Effector memory CD4-positive, alpha-beta T cell (primary cell): ENCODE data around the gene ADCY4.
A peak's percentile ranks its signal among the peaks of the same experiment; 100 is the strongest.

Experiments
- DNase-seq, 3 donors: peaks; one replicate each; pipeline ENCODE4 v3.0.0-alpha.2; 2020
- H3K27ac ChIP-seq: 2 replicates; pipeline ENCODE4 v1.7.0; 2013; ENCODE audit warnings: mild to moderate bottlenecking, low read length, moderate library complexity; ENCODE audit not compliant: insufficient read depth, poor library complexity, severe bottlenecking
- H3K27me3 ChIP-seq: replicated peaks from 2 replicates; pipeline ENCODE4 v1.7.0; 2013; ENCODE audit warnings: mild to moderate bottlenecking, low read length; ENCODE audit not compliant: insufficient read depth, control insufficient read depth, poor library complexity, severe bottlenecking
- H3K36me3 ChIP-seq: 2 replicates; pipeline ENCODE4 v1.7.0; 2013; ENCODE audit warnings: mild to moderate bottlenecking, low read length, moderate library complexity; ENCODE audit not compliant: control insufficient read depth, insufficient read depth
- H3K4me1 ChIP-seq: 2 replicates; pipeline ENCODE4 v1.7.0; 2013; ENCODE audit warnings: low read length, mild to moderate bottlenecking; ENCODE audit not compliant: control insufficient read depth, insufficient read depth, poor library complexity, severe bottlenecking
- H3K4me3 ChIP-seq: 2 replicates; pipeline ENCODE4 v1.7.0; 2013; ENCODE audit warnings: low read length, low read depth, mild to moderate bottlenecking; ENCODE audit not compliant: insufficient read depth, poor library complexity, severe bottlenecking
- H3K9me3 ChIP-seq: 2 replicates; pipeline ENCODE4 v1.7.0; 2013; ENCODE audit warnings: mild to moderate bottlenecking, low read length, moderate library complexity; ENCODE audit not compliant: control insufficient read depth

ADCY4 gene

DNA sequence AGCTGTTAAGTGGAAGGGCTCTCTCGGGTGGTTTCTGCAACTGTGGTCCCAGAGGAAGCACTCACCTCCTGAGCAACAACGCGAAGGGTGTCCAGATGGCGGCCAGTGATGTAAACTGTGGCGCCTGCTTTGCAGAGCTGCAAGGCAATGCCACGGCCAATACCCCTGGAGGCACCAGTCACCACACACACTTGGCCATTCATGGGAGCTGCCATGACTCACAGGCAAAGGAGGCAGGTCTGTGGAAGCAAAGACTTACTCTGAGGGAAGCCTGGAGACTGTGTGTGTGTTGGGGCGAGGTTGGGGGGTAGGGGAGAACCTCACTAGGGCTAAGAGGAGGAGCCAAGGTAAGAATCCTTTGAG is 36.0 kb downstream of the ADCY4 start:
- Histone ChIP-seq H3K27ac (peak overlapping the region; percentile 86), H3K4me3 (peak overlapping the region; percentile 69), H3K4me1 (peaks cover 24% of the 10 kb centered on the region), H3K9me3 (no peaks in the 10 kb centered on the region), H3K36me3 (peaks cover 40% of the 10 kb centered on the region), H3K27me3 (no peaks in the 10 kb centered on the region)
- DNase-seq = no peak

DNA sequence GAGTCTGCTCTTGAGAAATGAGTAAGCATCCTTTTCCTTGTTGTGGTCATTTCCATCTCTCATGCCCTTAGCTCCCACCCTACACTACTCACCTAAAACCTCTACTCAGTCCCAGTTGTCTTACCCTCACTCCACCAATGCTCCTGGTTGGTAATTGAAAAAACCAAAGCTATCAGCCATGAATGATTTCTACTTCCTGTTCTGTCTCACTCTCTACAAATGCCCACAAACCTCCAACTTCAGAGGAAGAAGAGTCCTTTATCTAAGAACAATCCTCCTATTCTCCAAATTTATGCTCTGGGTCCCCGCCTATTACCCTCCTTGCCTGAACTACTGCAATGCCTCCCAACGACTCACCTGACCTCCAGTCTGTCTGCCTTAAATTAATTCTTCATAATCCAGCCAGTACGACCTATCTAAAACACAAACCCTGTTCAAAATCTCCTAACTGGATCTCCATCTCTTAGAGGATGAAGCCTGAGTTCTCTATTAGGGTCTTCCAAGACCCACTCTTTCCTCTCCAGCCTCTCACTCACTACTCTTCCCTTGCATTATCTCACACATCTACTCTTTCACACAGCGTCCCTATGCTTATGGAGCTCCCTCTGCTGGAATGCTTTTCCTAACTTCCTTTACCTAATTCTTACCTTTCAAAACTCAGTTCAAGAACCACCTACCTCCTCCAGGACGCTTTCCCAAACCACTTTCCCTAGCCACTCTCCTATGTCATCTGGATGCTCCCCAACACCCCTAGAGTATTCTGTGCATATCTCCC is 37.5 kb downstream of the ADCY4 start:
- Histone ChIP-seq H3K27me3 (no peaks in the 10 kb centered on the region), H3K27ac (peak overlapping the region; percentile 29), H3K4me1 (peaks cover 24% of the 10 kb centered on the region), H3K4me3 (no peak overlapping the region), H3K36me3 (peaks cover 29% of the 10 kb centered on the region), H3K9me3 (no peaks in the 10 kb centered on the region)
- no peak for DNase-seq

DNA sequence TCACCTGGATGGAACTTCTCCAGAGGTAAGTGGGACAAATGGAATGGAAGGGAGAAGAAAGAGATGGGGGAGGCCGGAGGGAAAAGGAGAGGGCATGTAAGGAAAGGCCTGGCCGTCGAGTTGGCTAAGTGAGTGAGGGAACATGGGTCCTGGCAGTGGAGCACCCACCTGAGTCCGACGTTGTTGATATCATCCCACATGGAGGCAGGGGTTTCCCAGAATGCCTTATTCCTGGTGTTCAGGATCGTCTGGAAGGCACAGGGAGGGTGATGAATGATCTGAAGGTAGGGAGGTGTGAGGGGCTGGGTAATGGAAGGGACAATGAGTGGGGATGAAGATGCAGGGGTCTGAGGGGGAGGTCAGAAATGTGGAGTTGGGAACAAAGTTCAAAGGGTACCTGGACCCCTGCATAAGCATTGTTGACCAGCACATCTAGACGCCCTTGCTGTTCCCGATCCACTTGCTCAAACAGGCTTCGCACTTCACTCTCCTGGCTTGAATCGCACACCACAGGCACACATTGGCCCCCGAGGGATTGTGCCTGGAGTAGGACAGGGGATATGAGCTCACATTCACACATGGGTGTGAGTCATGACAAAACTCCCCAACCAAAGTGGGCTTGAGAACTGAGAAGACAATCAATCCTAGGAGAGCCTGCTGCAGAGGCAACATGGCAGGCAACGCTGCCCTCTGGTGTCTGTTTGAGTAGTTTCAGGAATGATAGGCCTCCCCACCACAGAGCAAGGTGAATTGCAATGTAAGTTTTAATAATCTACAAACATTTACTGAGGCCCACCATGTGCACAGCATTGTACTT is 38.3 kb downstream of the ADCY4 start:
- H3K27ac ChIP-seq = peak overlapping the region; percentile 45
- DNase-seq = peak; percentile 58 to 59 (median 58)
- no peak overlapping the region for H3K4me3 ChIP-seq
- H3K36me3 ChIP-seq = peaks cover 31% of the 10 kb centered on the region
- H3K4me1 ChIP-seq = peaks cover 24% of the 10 kb centered on the region
- H3K9me3 ChIP-seq = no peaks in the 10 kb centered on the region
- no peaks in the 10 kb centered on the region for H3K27me3 ChIP-seq

- Histone ChIP-seq H3K9me3 (no peaks in the 10 kb centered on the region), H3K4me1 (peaks cover 6% of the 10 kb centered on the region), H3K27me3 (no peaks in the 10 kb centered on the region), H3K36me3 (peaks cover 43% of the 10 kb centered on the region), H3K27ac (no peak overlapping the region), H3K4me3 (no peak overlapping the region)
- no peak for DNase-seq
Measured at GRCh38 chr14:24293525-24293924, 41.3 kb downstream of the ADCY4 start.

- H3K27me3 ChIP-seq = no peaks in the 10 kb centered on the region
Measured at GRCh38 chr14:24292118-24292807, 42.6 kb downstream of the ADCY4 start.

DNA sequence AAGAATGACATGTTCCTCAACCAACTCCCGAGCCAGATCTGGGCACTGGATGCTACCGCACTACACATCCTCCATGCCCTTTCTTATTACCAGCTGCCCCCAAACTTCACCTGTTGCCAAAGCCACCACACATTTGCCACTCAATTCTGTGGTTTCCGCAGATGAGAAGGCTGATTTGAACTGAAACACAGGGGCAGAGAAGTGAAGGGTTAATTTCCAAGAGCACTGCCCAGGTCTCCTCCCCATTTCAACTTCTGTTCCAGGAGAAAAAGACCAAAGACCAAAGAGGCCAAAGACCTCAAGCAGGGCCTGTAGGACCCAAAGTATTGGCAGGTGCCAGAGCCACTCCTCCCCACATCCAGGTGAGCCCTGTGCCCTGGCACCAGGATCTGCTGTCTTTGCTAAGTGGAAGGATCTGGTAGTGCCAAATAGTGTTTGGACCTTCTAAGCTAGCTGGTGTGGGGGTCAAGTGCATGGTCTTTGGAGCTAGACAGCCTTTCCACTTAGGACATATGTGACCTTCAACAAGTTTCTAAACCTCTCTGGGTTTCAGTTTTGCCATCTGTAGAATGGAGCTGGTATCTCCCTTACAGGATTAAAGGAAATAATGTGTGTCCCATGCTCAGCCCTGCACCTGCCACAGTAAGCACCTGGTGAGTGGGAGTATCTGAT is 43.3 kb downstream of the ADCY4 start:
- Histone ChIP-seq H3K36me3 (peaks cover 42% of the 10 kb centered on the region), H3K9me3 (no peaks in the 10 kb centered on the region), H3K27ac (no peak overlapping the region), H3K27me3 (no peaks in the 10 kb centered on the region), H3K4me1 (peaks cover 2% of the 10 kb centered on the region), H3K4me3 (no peak overlapping the region)
- DNase-seq = no peak

More at GRCh38 chr14:24292118-24292807, 42.6 kb downstream of the ADCY4 start:
- no peak for DNase-seq
- Histone ChIP-seq H3K36me3 (peaks cover 43% of the 10 kb centered on the region), H3K4me1 (peaks cover 2% of the 10 kb centered on the region), H3K9me3 (no peaks in the 10 kb centered on the region), H3K4me3 (no peak overlapping the region), H3K27ac (no peak overlapping the region)

- DNase-seq = no peak
- peaks cover 2% of the 10 kb centered on the region for H3K4me1 ChIP-seq
- H3K27me3 ChIP-seq = no peaks in the 10 kb centered on the region
- peaks cover 34% of the 10 kb centered on the region for H3K36me3 ChIP-seq
- H3K9me3 ChIP-seq = no peaks in the 10 kb centered on the region
- H3K4me3 ChIP-seq = no peak overlapping the region
- H3K27ac ChIP-seq = no peak overlapping the region
Measured at GRCh38 chr14:24290746-24291145, 44.1 kb downstream of the ADCY4 start.

- no peaks in the 10 kb centered on the region for H3K9me3 ChIP-seq
- H3K27me3 ChIP-seq = no peaks in the 10 kb centered on the region
- no peak overlapping the region for H3K4me3 ChIP-seq
- H3K4me1 ChIP-seq = peaks cover 2% of the 10 kb centered on the region
- peaks cover 25% of the 10 kb centered on the region for H3K36me3 ChIP-seq
- no peak for DNase-seq
- no peak overlapping the region for H3K27ac ChIP-seq
Measured at GRCh38 chr14:24289649-24290280, 45.1 kb downstream of the ADCY4 start.

DNA sequence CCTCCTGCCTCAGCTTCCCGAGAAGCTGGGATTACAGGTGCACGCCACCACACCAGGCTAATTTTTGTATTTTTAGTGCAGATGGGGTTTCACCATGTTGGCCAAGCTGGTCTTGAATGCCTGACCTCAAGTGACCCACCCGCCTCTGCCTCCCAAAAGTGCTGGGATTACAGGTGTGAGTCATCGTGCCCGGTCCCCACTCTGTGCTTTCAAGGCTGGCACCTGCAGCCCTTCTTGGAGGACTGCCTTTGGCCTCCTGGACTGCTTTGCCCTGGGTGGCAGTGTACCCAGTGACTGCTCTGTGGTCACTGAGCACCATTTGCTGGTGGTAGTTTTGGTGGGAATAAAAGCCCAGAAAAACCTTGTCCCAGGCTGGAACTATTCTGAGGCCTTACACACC is 47.9 kb downstream of the ADCY4 start:
- Histone ChIP-seq H3K27me3 (no peaks in the 10 kb centered on the region), H3K36me3 (peaks cover 17% of the 10 kb centered on the region), H3K4me1 (peaks cover 2% of the 10 kb centered on the region), H3K9me3 (no peaks in the 10 kb centered on the region), H3K4me3 (no peak overlapping the region), H3K27ac (no peak overlapping the region)
- DNase-seq = no peak
